Activated CD8-positive, alpha-beta T cell treated with anti-CD3 and anti-CD28 coated beads for 36 hours (primary cell): ENCODE measurements around the gene TM9SF3. TPM values are rescaled to one million over a fixed set of nuclear protein-coding genes. Genes with fewer than 3 reads are reported as not detected.

Experiments used
- ATAC-seq: fragments of 200-7000 bp; cut with Tn5 transposase; one replicate; pipeline ENCODE4 v1.10.0; 2021; ENCODE audit warnings: mild to moderate bottlenecking, moderate library complexity
- CTCF ChIA-PET: fragments of 350-600 bp; sonication (Branson Sonifier 250); formaldehyde crosslinking; loops from one replicate; lab custom pipeline; 2021; ENCODE audit warnings: antibody characterized with exemption; lab: Charles Lee
- POLR2A ChIA-PET: fragments of 350-600 bp; sonication (Branson Sonifier 250); formaldehyde crosslinking; loops from one replicate; lab custom pipeline; 2021; ENCODE audit warnings: antibody characterized with exemption; lab: Charles Lee
- DNase-seq: peaks from one replicate; pipeline ENCODE4 v3.0.0-alpha.2; 2020
- H3K27ac Mint-ChIP-seq: one replicate; pipeline ENCODE4 v1.8.0; 2021; ENCODE audit warnings: mild to moderate bottlenecking, mixed read lengths
- H3K27me3 Mint-ChIP-seq: one replicate; pipeline ENCODE4 v1.8.0; 2021; ENCODE audit warnings: mixed read lengths
- H3K36me3 Mint-ChIP-seq: one replicate; pipeline ENCODE4 v1.8.0; 2021; ENCODE audit warnings: low read depth, mixed read lengths
- H3K4me1 Mint-ChIP-seq: one replicate; pipeline ENCODE4 v1.8.0; 2021; ENCODE audit warnings: low read depth, mixed read lengths
- H3K4me3 Mint-ChIP-seq: one replicate; pipeline ENCODE4 v1.8.0; 2021; ENCODE audit warnings: mild to moderate bottlenecking, moderate library complexity, mixed read lengths
- H3K9me3 Mint-ChIP-seq: one replicate; pipeline ENCODE4 v1.8.0; 2021; ENCODE audit warnings: mixed read lengths
- CTCF ChIP-seq: fragments of 200-600 bp; IDR thresholded peaks from one replicate; pipeline ENCODE4 v1.8.0; 2022; ENCODE audit warnings: antibody characterized with exemption, mild to moderate bottlenecking
- intact Hi-C: fragments of 100-400 bp; cut with micrococcal nuclease; formaldehyde crosslinking; loops from one replicate; pipeline ENCODE4 v1.10.0; 2022
- total RNA-seq, 2 experiments: library from RNA; stranded (reverse); gene quantifications; one replicate each; pipeline ENCODE4 v1.2.3, GENCODE V29; 2021

Gene TM9SF3
- total RNA-seq, 2 experiments from 2014 or later = 66.4 to 71.1 TPM

- H3K4me3 Mint-ChIP-seq = no peak overlapping the region
- DNase-seq (no peak), ATAC-seq (no peak)
- peaks cover 6% of the 10 kb centered on the region for H3K4me1 Mint-ChIP-seq
- no peaks in the 10 kb centered on the region for H3K9me3 Mint-ChIP-seq
- TF ChIP-seq CTCF = no peak
- H3K36me3 Mint-ChIP-seq = peaks cover 3% of the 10 kb centered on the region
- intact Hi-C loops = no loop called here
- ChIA-PET POLR2A (interaction anchor here (0.7 kb wide), 1 partner anchor 9 kb away, joined by 3 read pairs; the partner anchor contains the start of gene TM9SF3), CTCF (no interaction called here)
- no peaks in the 10 kb centered on the region for H3K27me3 Mint-ChIP-seq
- no peak overlapping the region for H3K27ac Mint-ChIP-seq
Measured at GRCh38 chr10:96595741-96596140, 8.9 kb upstream of the TM9SF3 start.

- H3K27me3 Mint-ChIP-seq = no peaks in the 10 kb centered on the region
- no peak overlapping the region for H3K4me3 Mint-ChIP-seq
- TF ChIP-seq CTCF = no peak
- H3K36me3 Mint-ChIP-seq = peaks cover 3% of the 10 kb centered on the region
- POLR2A ChIA-PET = no interaction called here
- intact Hi-C loops = no loop called here
- DNase-seq (no peak), ATAC-seq (no peak)
- CTCF ChIA-PET = interaction anchor here (1.2 to 1.4 kb wide), 2 partner anchors 49 to 217 kb away, joined by 4 to 7 read pairs; no protein-coding TSS in a partner anchor
- peaks cover 10% of the 10 kb centered on the region for H3K4me1 Mint-ChIP-seq
- no peak overlapping the region for H3K27ac Mint-ChIP-seq
- H3K9me3 Mint-ChIP-seq = no peaks in the 10 kb centered on the region
Measured at GRCh38 chr10:96591946-96592345, 5.1 kb upstream of the TM9SF3 start.

DNA sequence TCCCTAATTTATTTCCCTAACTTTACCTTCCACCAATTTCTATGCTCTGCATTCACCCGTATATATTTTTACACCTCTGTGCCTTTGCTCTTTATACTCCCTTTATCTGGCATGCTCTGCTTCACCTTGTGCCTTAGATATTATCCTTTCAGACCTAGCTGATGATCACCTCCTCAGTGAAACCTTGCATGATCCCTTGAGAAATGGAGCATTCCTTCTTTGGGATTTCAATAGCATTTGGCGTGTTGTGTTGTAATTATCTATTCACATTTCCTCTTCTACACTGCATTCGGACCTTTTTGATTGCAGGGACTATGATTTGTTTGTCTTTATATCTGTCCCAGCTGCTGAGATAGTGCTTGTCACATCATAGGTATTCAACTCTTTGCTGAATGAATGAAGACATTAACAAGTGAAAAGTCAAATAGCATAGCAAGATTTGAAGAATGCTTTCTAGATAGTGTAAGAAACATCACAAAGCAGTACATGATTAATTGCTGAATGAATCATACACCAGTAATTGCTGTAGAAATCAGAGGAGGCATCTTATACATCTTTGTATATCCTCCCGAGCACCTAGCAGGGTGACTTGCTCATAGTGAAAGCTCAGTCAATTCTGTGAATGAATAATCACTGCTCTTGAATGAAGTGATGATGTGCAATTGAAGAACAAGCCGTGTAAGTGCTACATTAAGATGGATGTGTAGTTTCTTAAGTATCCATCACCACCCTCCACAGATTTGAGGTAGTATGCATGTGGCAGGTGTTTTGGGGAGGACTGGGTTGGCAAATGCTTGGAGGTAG lies 2.0 kb upstream of the TM9SF3 start:
- TF ChIP-seq CTCF = no peak
- POLR2A ChIA-PET = interaction anchor here (1.1 kb wide), 1 partner anchor 22 kb away, joined by 3 read pairs; no protein-coding TSS in a partner anchor
- Mint-ChIP-seq H3K36me3 (peaks cover 11% of the 10 kb centered on the region), H3K4me3 (no peak overlapping the region), H3K27ac (no peak overlapping the region), H3K4me1 (peaks cover 24% of the 10 kb centered on the region), H3K27me3 (no peaks in the 10 kb centered on the region), H3K9me3 (no peaks in the 10 kb centered on the region)
- ATAC-seq (peak; percentile 71), DNase-seq (peak; percentile 59)
- intact Hi-C loops = no loop called here
- CTCF ChIA-PET = no interaction called here

- DNase-seq = no peak
- no peak for ATAC-seq
- CTCF ChIA-PET = no interaction called here
Measured at GRCh38 chr10:96588060-96588554, 1.3 kb upstream of the TM9SF3 start.

More at GRCh38 chr10:96588060-96588554, 1.3 kb upstream of the TM9SF3 start:
- Mint-ChIP-seq H3K36me3 (peaks cover 13% of the 10 kb centered on the region), H3K9me3 (no peaks in the 10 kb centered on the region), H3K4me1 (peaks cover 31% of the 10 kb centered on the region), H3K27me3 (no peaks in the 10 kb centered on the region), H3K4me3 (no peak overlapping the region), H3K27ac (no peak overlapping the region)
- intact Hi-C loops = no loop called here
- POLR2A ChIA-PET = interaction anchor here (0.5 to 1.0 kb wide), 2 partner anchors 62 to 176 kb away, joined by 3 to 4 read pairs; no protein-coding TSS in a partner anchor
- no peak for TF ChIP-seq CTCF
